MM.1S (cell line): Measurements from ENCODE around the gene KCNJ16.

Experiments
- DNase-seq: peaks from one replicate; pipeline ENCODE4 v3.0.0-alpha.2; 2015
- H2AFZ ChIP-seq: fragments of 300-600 bp; sonication (generic); 2 replicates; pipeline ENCODE4 v1.6.0; 2016; ENCODE audit warnings: antibody characterized with exemption, low read length
- H3F3A ChIP-seq: fragments of 300-600 bp; sonication (generic); 2 replicates; pipeline ENCODE4 v1.6.1; 2016; ENCODE audit warnings: mild to moderate bottlenecking, antibody characterized with exemption, low read length, moderate library complexity, mixed read lengths; ENCODE audit not compliant: insufficient read depth
- H3K27ac ChIP-seq: fragments of 300-600 bp; sonication (generic); 2 replicates; pipeline ENCODE4 v1.5.1; 2016; ENCODE audit warnings: mild to moderate bottlenecking, low read length
- H3K27me3 ChIP-seq: fragments of 300-600 bp; sonication (generic); replicated peaks from 2 replicates; pipeline ENCODE4 v1.6.0; 2016; ENCODE audit warnings: low read length; ENCODE audit not compliant: insufficient read depth
- H3K36me3 ChIP-seq: fragments of 300-600 bp; sonication (generic); replicated peaks from 2 replicates; pipeline ENCODE4 v1.6.1; 2016; ENCODE audit warnings: mild to moderate bottlenecking, low read length, mixed read lengths; ENCODE audit not compliant: insufficient read depth
- H3K4me1 ChIP-seq: fragments of 300-600 bp; sonication (generic); 2 replicates; pipeline ENCODE4 v1.6.1; 2016; ENCODE audit warnings: low read length, mixed read lengths
- H3K4me2 ChIP-seq: fragments of 300-600 bp; sonication (generic); 2 replicates; pipeline ENCODE4 v1.6.0; 2016; ENCODE audit warnings: low read depth, low read length
- H3K4me3 ChIP-seq: fragments of 300-600 bp; sonication (generic); 2 replicates; pipeline ENCODE4 v1.5.1; 2016; ENCODE audit warnings: low read length, mixed read lengths
- H3K79me2 ChIP-seq: fragments of 300-600 bp; sonication (generic); 2 replicates; pipeline ENCODE4 v1.6.1; 2016; ENCODE audit warnings: mixed run types, low read length, mixed read lengths
- H3K9ac ChIP-seq: fragments of 300-600 bp; sonication (generic); 2 replicates; pipeline ENCODE4 v1.6.1; 2016; ENCODE audit warnings: low read length, mixed read lengths
- H3K9me2 ChIP-seq: fragments of 300-600 bp; sonication (generic); replicated peaks from 2 replicates; pipeline ENCODE4 v1.6.1; 2016; ENCODE audit warnings: mild to moderate bottlenecking, low read length, mixed read lengths; ENCODE audit not compliant: insufficient read depth
- H3K9me3 ChIP-seq: fragments of 300-600 bp; sonication (generic); replicated peaks from 2 replicates; pipeline ENCODE4 v1.6.1; 2016; ENCODE audit warnings: mild to moderate bottlenecking, low read length, mixed read lengths; ENCODE audit not compliant: insufficient read depth
- H4K20me1 ChIP-seq: fragments of 300-600 bp; sonication (generic); 2 replicates; pipeline ENCODE4 v1.6.1; 2016; ENCODE audit warnings: mild to moderate bottlenecking, low read length, moderate library complexity, mixed read lengths; ENCODE audit not compliant: insufficient read depth
- CTCF ChIP-seq: fragments of 300-600 bp; sonication (generic); IDR thresholded peaks from 2 replicates; pipeline ENCODE4 v1.5.1; 2016; ENCODE audit warnings: antibody characterized with exemption, low read length, mixed read lengths
- EZH2 ChIP-seq: fragments of 300-600 bp; sonication (generic); optimal IDR thresholded peaks from 2 replicates; pipeline ENCODE3; 2017; ENCODE audit warnings: low read depth, mild to moderate bottlenecking, antibody characterized with exemption, low read length, mixed read lengths
- EZH2phosphoT487 ChIP-seq: fragments of 300-600 bp; sonication (generic); IDR thresholded peaks from 2 replicates; pipeline ENCODE4 v1.6.1; 2018; ENCODE audit warnings: antibody characterized with exemption, low read length

Gene KCNJ16

GRCh38 chr17:70137451-70138230, 62.6 kb downstream of the KCNJ16 start:
- no peak overlapping the region for H3K4me3 ChIP-seq
- H3K27ac ChIP-seq, result no peak overlapping the region
- H3K4me2 ChIP-seq, result peak overlapping the region; percentile 58; the same call in 1 of the 2 replicates
- no peaks in the 10 kb centered on the region for H3K79me2 ChIP-seq
- H2AFZ ChIP-seq, result no peak overlapping the region
- no peaks in the 10 kb centered on the region for H3K27me3 ChIP-seq
- TF ChIP-seq CTCF (no peak), EZH2 (no peak), EZH2phosphoT487 (no peak)
- no peak overlapping the region for H3K9ac ChIP-seq
- H3F3A ChIP-seq, result no peaks in the 10 kb centered on the region
- H4K20me1 ChIP-seq, result no peaks in the 10 kb centered on the region
- H3K36me3 ChIP-seq, result no peaks in the 10 kb centered on the region
- H3K9me2 ChIP-seq, result no peaks in the 10 kb centered on the region
- H3K4me1 ChIP-seq, result no peaks in the 10 kb centered on the region
- peak; percentile 70 for DNase-seq
- no peaks in the 10 kb centered on the region for H3K9me3 ChIP-seq

GRCh38 chr17:70138291-70138865, 63.4 kb downstream of the KCNJ16 start:
- DNase-seq, result no peak
- Histone ChIP-seq H3K27me3 (no peaks in the 10 kb centered on the region), H4K20me1 (no peaks in the 10 kb centered on the region), H3K36me3 (no peaks in the 10 kb centered on the region), H3F3A (no peaks in the 10 kb centered on the region), H2AFZ (no peak overlapping the region), H3K4me3 (no peak overlapping the region), H3K4me2 (no peak overlapping the region), H3K9ac (no peak overlapping the region), H3K9me2 (no peaks in the 10 kb centered on the region), H3K9me3 (no peaks in the 10 kb centered on the region), H3K27ac (no peak overlapping the region), H3K4me1 (no peaks in the 10 kb centered on the region), H3K79me2 (no peaks in the 10 kb centered on the region)
- no peak for TF ChIP-seq EZH2phosphoT487
- TF ChIP-seq CTCF, result no peak
- TF ChIP-seq EZH2, result no peak

- H3K9me3 ChIP-seq, result no peaks in the 10 kb centered on the region
- H3K4me3 ChIP-seq, result no peak overlapping the region
- H2AFZ ChIP-seq, result no peak overlapping the region
- H3K27me3 ChIP-seq, result no peaks in the 10 kb centered on the region
- no peaks in the 10 kb centered on the region for H3K4me1 ChIP-seq
- no peak overlapping the region for H3K9ac ChIP-seq
- no peaks in the 10 kb centered on the region for H4K20me1 ChIP-seq
- H3F3A ChIP-seq, result no peaks in the 10 kb centered on the region
- DNase-seq, result no peak
- no peak for TF ChIP-seq EZH2phosphoT487
- no peak for TF ChIP-seq EZH2
- no peak for TF ChIP-seq CTCF
- no peak overlapping the region for H3K27ac ChIP-seq
- no peak overlapping the region for H3K4me2 ChIP-seq
- H3K36me3 ChIP-seq, result no peaks in the 10 kb centered on the region
- H3K79me2 ChIP-seq, result no peaks in the 10 kb centered on the region
- H3K9me2 ChIP-seq, result no peaks in the 10 kb centered on the region
Observed at GRCh38 chr17:70139449-70139993, 64.5 kb downstream of the KCNJ16 start.
